ENCODE data around the gene TMC5. TPM values are rescaled to one million over a fixed set of nuclear protein-coding genes. Genes with fewer than 3 reads are reported as not detected.

The TMC5 gene
- total RNA-seq, 1 experiment from 2014 or later: 1.2 TPM

GRCh38 chr16:19515757-19516156 is 98.1 kb downstream of the TMC5 start:
- Histone ChIP-seq H3K27ac (ENCODE audit: insufficient read length, low read depth, low read length) (no peak overlapping the region), H4K8ac (replicated peaks; ENCODE audit: insufficient read length, low read depth, low read length) (no peak overlapping the region), H4K5ac (ENCODE audit: insufficient read length, low read depth, low read length) (no peak overlapping the region), H4K20me1 (ENCODE audit: control insufficient read depth, insufficient read depth, insufficient read length) (no peaks in the 10 kb centered on the region), H3K18ac (ENCODE audit: insufficient read length, low read depth, low read length) (no peak overlapping the region), H3K56ac (ENCODE audit: insufficient read length, low read depth, low read length) (no peak overlapping the region), H3K14ac (ENCODE audit: insufficient read depth, low read length) (no peak overlapping the region), H3K23ac (ENCODE audit: insufficient read length, low read depth, low read length) (no peak overlapping the region), H3K23me2 (ENCODE audit: insufficient read length, low read depth, low read length, poor library complexity, severe bottlenecking) (peaks cover 1% of the 10 kb centered on the region), H2BK5ac (ENCODE audit: insufficient read length, low read length) (no peak overlapping the region), H2BK20ac (ENCODE audit: low read depth, low read length, poor library complexity, severe bottlenecking) (no peak overlapping the region), H2AK5ac (ENCODE audit: insufficient read length, low read length) (no peak overlapping the region), H2AFZ (ENCODE audit: low read length) (no peak overlapping the region), H3K27me3 (ENCODE audit: insufficient read depth, low read length) (no peaks in the 10 kb centered on the region), H3K4me2 (ENCODE audit: insufficient read depth, insufficient read length, low read length) (no peak overlapping the region), H3K4ac (ENCODE audit: low read depth, low read length) (no peak overlapping the region), H2BK15ac (ENCODE audit: low read depth, low read length) (no peak overlapping the region), H2BK12ac (ENCODE audit: insufficient read length, low read depth, low read length) (no peak overlapping the region), H3K9ac (ENCODE audit: extremely low read depth, insufficient read length, low read length) (no peak overlapping the region), H3T11ph (ENCODE audit: low read length) (no peak overlapping the region), H2BK120ac (ENCODE audit: low read depth, low read length, poor library complexity, severe bottlenecking) (no peak overlapping the region), H3K79me1 (ENCODE audit: insufficient read depth, low read depth, low read length, poor library complexity, severe bottlenecking) (no peaks in the 10 kb centered on the region), H3K79me2 (ENCODE audit: insufficient read depth, low read length) (peaks cover 3% of the 10 kb centered on the region; the same call in 1 of the 2 replicates), H3K9me3 (ENCODE audit: control insufficient read depth, low read depth, low read length) (no peaks in the 10 kb centered on the region), H3K4me1 (ENCODE audit: insufficient read depth, low read length) (no peaks in the 10 kb centered on the region), H4K91ac (ENCODE audit: insufficient read length, low read depth, low read length) (no peak overlapping the region)
- Mint-ChIP-seq H3K4me3 (no peak overlapping the region), H3K36me3 (ENCODE audit: insufficient read depth in 1 of 3, low read depth in 3 of 3) (peaks cover 34 to 60% (median 52%) of the 10 kb centered on the region in 3 experiments), H3K4me1 (peaks cover 10 to 12% of the 10 kb centered on the region in 2 experiments), H3K27ac (no peak overlapping the region), H3K27me3 (ENCODE audit: low read depth) (no peaks in the 10 kb centered on the region), H3K9me3 (no peaks in the 10 kb centered on the region)
- no CpG with 5 or more reads among the region's 2 CpGs for WGBS (ENCODE audit: extremely low coverage, insufficient read length, low lambda C conversion rate)
- DNase-seq: no peak
- TF ChIP-seq, protein P1, sequence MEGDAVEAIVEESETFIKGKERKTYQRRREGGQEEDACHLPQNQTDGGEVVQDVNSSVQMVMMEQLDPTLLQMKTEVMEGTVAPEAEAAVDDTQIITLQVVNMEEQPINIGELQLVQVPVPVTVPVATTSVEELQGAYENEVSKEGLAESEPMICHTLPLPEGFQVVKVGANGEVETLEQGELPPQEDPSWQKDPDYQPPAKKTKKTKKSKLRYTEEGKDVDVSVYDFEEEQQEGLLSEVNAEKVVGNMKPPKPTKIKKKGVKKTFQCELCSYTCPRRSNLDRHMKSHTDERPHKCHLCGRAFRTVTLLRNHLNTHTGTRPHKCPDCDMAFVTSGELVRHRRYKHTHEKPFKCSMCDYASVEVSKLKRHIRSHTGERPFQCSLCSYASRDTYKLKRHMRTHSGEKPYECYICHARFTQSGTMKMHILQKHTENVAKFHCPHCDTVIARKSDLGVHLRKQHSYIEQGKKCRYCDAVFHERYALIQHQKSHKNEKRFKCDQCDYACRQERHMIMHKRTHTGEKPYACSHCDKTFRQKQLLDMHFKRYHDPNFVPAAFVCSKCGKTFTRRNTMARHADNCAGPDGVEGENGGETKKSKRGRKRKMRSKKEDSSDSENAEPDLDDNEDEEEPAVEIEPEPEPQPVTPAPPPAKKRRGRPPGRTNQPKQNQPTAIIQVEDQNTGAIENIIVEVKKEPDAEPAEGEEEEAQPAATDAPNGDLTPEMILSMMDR (conservative IDR thresholded peaks at IDR 0.05): no peak
